ENCODE data around the gene TXNDC17. TPM values are rescaled to one million over a fixed set of nuclear protein-coding genes. Genes with fewer than 3 reads are reported as not detected.

Gene TXNDC17
- total and polyA plus RNA-seq, 9 of the 15 experiments (the other 6 are each of a cell fraction or from before 2014, with no cell fraction given): 108 to 759 (median 179) TPM

GRCh38 chr17:6641247-6641863, 495 bp downstream of the TXNDC17 start (continued):
- no peak for TF ChIP-seq ZNF436 (CRISPR knock-in tag; IDR thresholded peaks at IDR 0.05)
- TF ChIP-seq TFE3 (CRISPR knock-in tag; IDR thresholded peaks at IDR 0.05): no peak
- TF ChIP-seq BCOR (IDR thresholded peaks at IDR 0.05): no peak
- TF ChIP-seq ETV5 (CRISPR knock-in tag; IDR thresholded peaks at IDR 0.05; ENCODE audit: low read depth): no peak
- no peak for TF ChIP-seq ZNF77 (CRISPR knock-in tag; IDR thresholded peaks at IDR 0.05)
- TF ChIP-seq NR2C1 (IDR thresholded peaks at IDR 0.05): no peak
- no peak for TF ChIP-seq NR2C1 (tag; IDR thresholded peaks at IDR 0.05)
- no peak for TF ChIP-seq SAFB (IDR thresholded peaks at IDR 0.05; ENCODE audit: borderline replicate concordance, low read depth, low read length)
- no peak for TF ChIP-seq HNRNPUL1 (IDR thresholded peaks at IDR 0.05; ENCODE audit: low read length)
- TF ChIP-seq FUS (optimal IDR thresholded peaks at IDR 0.05; ENCODE audit: low read depth, low read length): no peak
- TF ChIP-seq PRPF4 (IDR thresholded peaks at IDR 0.05; ENCODE audit: insufficient read depth, low read depth, low read length, poor library complexity, severe bottlenecking): peak; percentile 8
- no peak for TF ChIP-seq ZNF717 (CRISPR knock-in tag; IDR thresholded peaks at IDR 0.05)
- TF ChIP-seq E4F1 (CRISPR knock-in tag; IDR thresholded peaks at IDR 0.05; ENCODE audit: borderline replicate concordance): no peak
- TF ChIP-seq CAMTA2 (CRISPR knock-in tag; conservative IDR thresholded peaks at IDR 0.05): no peak
- no peak for TF ChIP-seq CBFA2T2 (conservative IDR thresholded peaks at IDR 0.05)
- TF ChIP-seq MCM7 (IDR thresholded peaks at IDR 0.05): no peak
- TF ChIP-seq KDM1A (IDR thresholded peaks at IDR 0.05): 0 out of 4 replicates have a peak, but pooled peaks of 1 of the 2 experiments have one; percentile 25
- no peak for TF ChIP-seq CXXC5 (CRISPR knock-in tag; IDR thresholded peaks at IDR 0.05)
- TF ChIP-seq CHD1 (IDR thresholded peaks at IDR 0.05; ENCODE audit: low read length): peak; percentile 1
- TF ChIP-seq CBFB (CRISPR knock-in tag; IDR thresholded peaks at IDR 0.05): no peak
- 0 out of 2 replicates have a peak, but pooled peaks have one; percentile 9 for TF ChIP-seq MAX (CRISPR knock-in tag; IDR thresholded peaks at IDR 0.05)
- TF ChIP-seq ZNF232 (CRISPR knock-in tag; IDR thresholded peaks at IDR 0.05): no peak
- TF ChIP-seq ZNF76 (CRISPR knock-in tag; IDR thresholded peaks at IDR 0.05; ENCODE audit: borderline replicate concordance): no peak
- TF ChIP-seq C11orf30 (IDR thresholded peaks at IDR 0.05; ENCODE audit: low read depth): no peak
- TF ChIP-seq ZNF740 (CRISPR knock-in tag; IDR thresholded peaks at IDR 0.05): no peak
- no peak for TF ChIP-seq ZNF740 (tag; IDR thresholded peaks at IDR 0.05)

All from K562 (cell line).